H54 (cell line): ENCODE measurements around the gene USF2.

ENCODE experiments used
- DNase-seq: peaks from one replicate; pipeline ENCODE4 v3.0.0; 2011; ENCODE audit warnings: low spot score, mixed read lengths; ENCODE audit not compliant: insufficient read length
- FAIRE-seq: peaks from 3 replicates; lab custom pipeline; 2011; peaks lifted over from hg19 to GRCh38; lab: Jason Lieb, UNC
- POLR2A ChIP-seq: IDR thresholded peaks from 2 replicates; pipeline ENCODE4 v1.6.1; 2011; ENCODE audit warnings: low read depth, mild to moderate bottlenecking, low read length

USF2 gene

GRCh38 chr19:35266520-35267352, 2.0 kb upstream of the USF2 start:
- DNase-seq (no peak), FAIRE-seq (no peak)
- TF ChIP-seq POLR2A: no peak

GRCh38 chr19:35267353-35267817, 1.4 kb upstream of the USF2 start:
- DNase-seq: no peak
- no peak for FAIRE-seq
- no peak for TF ChIP-seq POLR2A

GRCh38 chr19:35267818-35268535, 785 bp upstream of the USF2 start:
- peak; percentile 95 for DNase-seq
- TF ChIP-seq POLR2A: peak; percentile 70
- FAIRE-seq: no peak

GRCh38 chr19:35269438-35270117, 816 bp downstream of the USF2 start:
- DNase-seq (peak; percentile 94), FAIRE-seq (no peak)
- no peak for TF ChIP-seq POLR2A

- DNase-seq (no peak), FAIRE-seq (no peak)
- no peak for TF ChIP-seq POLR2A
Observed at GRCh38 chr19:35270381-35270811, 1.6 kb downstream of the USF2 start.

GRCh38 chr19:35271546-35271945, 2.8 kb downstream of the USF2 start:
- FAIRE-seq: no peak
- no peak for TF ChIP-seq POLR2A
- DNase-seq: no peak

- TF ChIP-seq POLR2A: no peak
- FAIRE-seq (no peak), DNase-seq (no peak)
Observed at GRCh38 chr19:35272122-35272719, 3.5 kb downstream of the USF2 start.

GRCh38 chr19:35272954-35273649, 4.3 kb downstream of the USF2 start:
- TF ChIP-seq POLR2A: no peak
- no peak for FAIRE-seq
- no peak for DNase-seq

GRCh38 chr19:35273686-35274259, 5.0 kb downstream of the USF2 start:
- TF ChIP-seq POLR2A: no peak
- FAIRE-seq (no peak), DNase-seq (no peak)

GRCh38 chr19:35274323-35274722, 5.6 kb downstream of the USF2 start:
- DNase-seq (no peak), FAIRE-seq (no peak)
- no peak for TF ChIP-seq POLR2A

- no peak for DNase-seq
- TF ChIP-seq POLR2A: no peak
- FAIRE-seq: no peak
Observed at GRCh38 chr19:35276706-35277281, 8.0 kb downstream of the USF2 start.

- FAIRE-seq (no peak), DNase-seq (no peak)
- no peak for TF ChIP-seq POLR2A
Observed at GRCh38 chr19:35278578-35279284, 10.0 kb downstream of the USF2 start.

- FAIRE-seq (no peak), DNase-seq (no peak)
- no peak for TF ChIP-seq POLR2A
Observed at GRCh38 chr19:35279374-35279773, 10.6 kb downstream of the USF2 start.
